Nephron (organoid): ENCODE measurements around the gene MYOZ3.

ENCODE experiments used
- H3K27ac Mint-ChIP-seq, 3 experiments: 2 replicates each; pipeline ENCODE4 v1.8.0; 2020; ENCODE audit warnings: mixed read lengths in 3 of 3, mild to moderate bottlenecking in 2 of 3, moderate library complexity in 1 of 3
- H3K27me3 Mint-ChIP-seq: 2 replicates; pipeline ENCODE4 v1.8.0; 2021; ENCODE audit warnings: low read depth, mild to moderate bottlenecking, moderate library complexity, mixed read lengths
- H3K36me3 Mint-ChIP-seq: 2 replicates; pipeline ENCODE4 v1.8.0; 2020; ENCODE audit warnings: low read depth, mixed read lengths
- H3K4me1 Mint-ChIP-seq: 2 replicates; pipeline ENCODE4 v1.8.0; 2020; ENCODE audit warnings: mixed read lengths
- H3K4me3 Mint-ChIP-seq, 3 experiments: 2 replicates each; pipeline ENCODE4 v1.8.0; 2020; ENCODE audit warnings: mild to moderate bottlenecking in 3 of 3, mixed read lengths in 3 of 3, moderate library complexity in 2 of 3
- H3K9me3 Mint-ChIP-seq: 2 replicates; pipeline ENCODE4 v1.8.0; 2020; ENCODE audit warnings: mixed read lengths
- TF ChIP-seq, protein P1 (sequence below), 3 experiments: fragments of 200-600 bp; sonication (generic); IDR thresholded peaks; one replicate each; pipeline ENCODE4 v1.5.0; 2021; ENCODE audit warnings: antibody characterized with exemption in 3 of 3; ENCODE audit not compliant: unreplicated experiment in 3 of 3

Gene MYOZ3

DNA sequence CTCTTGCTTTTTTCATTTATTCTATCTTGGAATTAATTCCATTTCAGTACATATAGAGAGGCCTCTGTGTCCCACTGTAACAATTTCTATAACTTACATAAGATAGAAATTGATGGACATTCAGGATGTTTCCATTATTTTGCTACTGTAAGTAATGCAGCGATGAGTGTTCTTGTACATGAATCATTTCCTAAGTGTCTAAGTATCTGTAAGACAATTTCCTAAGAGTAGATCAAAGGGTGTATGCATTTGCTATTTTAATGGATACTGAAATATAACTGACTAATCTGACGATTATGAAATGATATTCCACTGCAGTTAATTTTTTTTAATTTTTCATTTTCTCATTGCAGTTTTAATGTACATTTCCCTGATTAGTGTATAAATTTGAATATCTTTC is 62.8 kb downstream of the MYOZ3 start:
- Mint-ChIP-seq H3K36me3 (peaks cover 62% of the 10 kb centered on the region), H3K4me1 (no peaks in the 10 kb centered on the region), H3K27ac (no peak overlapping the region), H3K27me3 (no peaks in the 10 kb centered on the region), H3K9me3 (no peaks in the 10 kb centered on the region), H3K4me3 (no peak overlapping the region)
- TF ChIP-seq, protein P1, sequence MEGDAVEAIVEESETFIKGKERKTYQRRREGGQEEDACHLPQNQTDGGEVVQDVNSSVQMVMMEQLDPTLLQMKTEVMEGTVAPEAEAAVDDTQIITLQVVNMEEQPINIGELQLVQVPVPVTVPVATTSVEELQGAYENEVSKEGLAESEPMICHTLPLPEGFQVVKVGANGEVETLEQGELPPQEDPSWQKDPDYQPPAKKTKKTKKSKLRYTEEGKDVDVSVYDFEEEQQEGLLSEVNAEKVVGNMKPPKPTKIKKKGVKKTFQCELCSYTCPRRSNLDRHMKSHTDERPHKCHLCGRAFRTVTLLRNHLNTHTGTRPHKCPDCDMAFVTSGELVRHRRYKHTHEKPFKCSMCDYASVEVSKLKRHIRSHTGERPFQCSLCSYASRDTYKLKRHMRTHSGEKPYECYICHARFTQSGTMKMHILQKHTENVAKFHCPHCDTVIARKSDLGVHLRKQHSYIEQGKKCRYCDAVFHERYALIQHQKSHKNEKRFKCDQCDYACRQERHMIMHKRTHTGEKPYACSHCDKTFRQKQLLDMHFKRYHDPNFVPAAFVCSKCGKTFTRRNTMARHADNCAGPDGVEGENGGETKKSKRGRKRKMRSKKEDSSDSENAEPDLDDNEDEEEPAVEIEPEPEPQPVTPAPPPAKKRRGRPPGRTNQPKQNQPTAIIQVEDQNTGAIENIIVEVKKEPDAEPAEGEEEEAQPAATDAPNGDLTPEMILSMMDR (IDR thresholded peaks at IDR 0.05; ENCODE audit: unreplicated experiment in 3 of 3): no peak
